H1 (cell line): ENCODE results near the gene PAX5. TPM values are rescaled to one million over a fixed set of nuclear protein-coding genes. Genes with fewer than 3 reads are reported as not detected.

Experiments
- CTCF ChIA-PET: fragments of 300-600 bp; sonication (Branson Sonifier 250); formaldehyde crosslinking; loops from one replicate; lab custom pipeline; 2021; ENCODE audit not compliant: partially characterized antibody; lab: Charles Lee
- POLR2A ChIA-PET: fragments of 300-600 bp; sonication (Branson Sonifier 250); formaldehyde crosslinking; loops from one replicate; lab custom pipeline; 2021; ENCODE audit warnings: inconsistent platforms; ENCODE audit not compliant: partially characterized antibody; lab: Charles Lee
- DNase-seq, 2 experiments: peaks; one replicate each; pipeline versions ENCODE4 v3.0.0 to v3.0.0-alpha.2; 2010 to 2022; ENCODE audit warnings: low spot score in 2 of 2, low read depth in 1 of 2, mixed read lengths in 1 of 2
- FAIRE-seq: peaks from 2 replicates; lab custom pipeline; 2011; peaks lifted over from hg19 to GRCh38; lab: Jason Lieb, UNC
- H2AFZ ChIP-seq: 2 replicates; pipeline ENCODE4 v1.8.1; 2012; ENCODE audit warnings: low read length, inconsistent platforms
- H2AK5ac ChIP-seq: 2 replicates; pipeline ENCODE4 v1.6.1; 2013; ENCODE audit warnings: low read depth, low read length
- H2BK120ac ChIP-seq: replicated peaks from 2 replicates; pipeline ENCODE3; 2013; ENCODE audit warnings: low read depth, low read length, inconsistent platforms
- H2BK12ac ChIP-seq: 2 replicates; pipeline ENCODE4 v1.6.1; 2013; ENCODE audit warnings: low read depth, low read length
- H2BK15ac ChIP-seq: 2 replicates; pipeline ENCODE4 v1.6.1; 2013; ENCODE audit warnings: low read length
- H2BK20ac ChIP-seq: 2 replicates; pipeline ENCODE4 v1.6.1; 2013; ENCODE audit warnings: low read length
- H2BK5ac ChIP-seq: 2 replicates; pipeline ENCODE4 v1.6.1; 2013; ENCODE audit warnings: low read depth, low read length
- H3K14ac ChIP-seq: 2 replicates; pipeline ENCODE4 v1.6.1; 2013; ENCODE audit warnings: inconsistent platforms; ENCODE audit not compliant: insufficient read length
- H3K18ac ChIP-seq: 2 replicates; pipeline ENCODE4 v1.6.1; 2013; ENCODE audit warnings: low read length; ENCODE audit errors: extremely low read depth
- H3K23ac ChIP-seq: 2 replicates; pipeline ENCODE4 v1.6.1; 2013; ENCODE audit warnings: inconsistent platforms; ENCODE audit not compliant: insufficient read length
- H3K23me2 ChIP-seq: 2 replicates; pipeline ENCODE4 v1.6.1; 2013; ENCODE audit warnings: low read depth, low read length
- H3K27ac ChIP-seq: 2 replicates; pipeline ENCODE4 v1.6.1; 2011; ENCODE audit warnings: low read depth, low read length, inconsistent platforms
- H3K27me3 ChIP-seq, 4 experiments: replicated peaks in 1 of 4; 1 replicate in 1 of 4; 2 replicates in 3 of 4; pipeline versions ENCODE4 v1.6.1 to v1.8.1; 2011 to 2013; ENCODE audit warnings: low read length in 3 of 4, mild to moderate bottlenecking in 3 of 4, inconsistent platforms in 2 of 4, mixed read lengths in 2 of 4, moderate library complexity in 1 of 4; ENCODE audit not compliant: control insufficient read depth in 3 of 4, insufficient read depth in 3 of 4; ENCODE audit errors: extremely low read depth in 1 of 4
- H3K36me3 ChIP-seq, 4 experiments: 2 replicates each; pipeline versions ENCODE4 v1.6.1 to v1.8.1; 2011 to 2013; ENCODE audit warnings: mild to moderate bottlenecking in 4 of 4, low read length in 3 of 4, moderate library complexity in 2 of 4, control low read depth in 1 of 4, inconsistent platforms in 1 of 4; ENCODE audit not compliant: insufficient read depth in 4 of 4, control insufficient read depth in 2 of 4
- H3K4ac ChIP-seq: replicated peaks from 2 replicates; pipeline ENCODE3; 2013; ENCODE audit warnings: low read length, low read depth, mixed read lengths, inconsistent platforms; ENCODE audit not compliant: insufficient read length
- H3K4me1 ChIP-seq, 4 experiments: replicated peaks in 1 of 4; 1 replicate in 1 of 4; 2 replicates in 3 of 4; pipeline versions ENCODE4 v1.6.1 to v1.8.1; 2011 to 2013; ENCODE audit warnings: low read length in 3 of 4, inconsistent platforms in 2 of 4, mixed read lengths in 1 of 4; ENCODE audit not compliant: insufficient read depth in 4 of 4, control insufficient read depth in 3 of 4
- H3K4me2 ChIP-seq, 2 experiments: 2 replicates each; pipeline versions ENCODE4 v1.6.1 to v1.8.1; 2011 to 2013; ENCODE audit warnings: low read depth in 2 of 2, low read length in 2 of 2, control low read depth in 1 of 2, inconsistent platforms in 1 of 2, mild to moderate bottlenecking in 1 of 2; ENCODE audit not compliant: insufficient read depth in 1 of 2
- H3K4me3 ChIP-seq, 4 experiments: fragments of 200-600, 300-600 bp in 1 of 4; sonication (generic), shearing (Covaris generic), sonication (Bioruptor Twin) in 1 of 4; 2 replicates each; pipeline versions ENCODE4 v1.5.1 to v1.8.1; 2011 to 2016; ENCODE audit warnings: low read length in 4 of 4, low read depth in 3 of 4, control low read depth in 2 of 4, inconsistent platforms in 2 of 4, mild to moderate bottlenecking in 2 of 4, mixed read lengths in 1 of 4, moderate library complexity in 1 of 4; ENCODE audit not compliant: insufficient read depth in 2 of 4; ENCODE audit errors: extremely low read depth in 1 of 4
- H3K56ac ChIP-seq: replicated peaks from 2 replicates; pipeline ENCODE3; 2013; ENCODE audit warnings: low read depth, mild to moderate bottlenecking, mixed read lengths, low read length, inconsistent platforms; ENCODE audit not compliant: insufficient read length
- H3K79me1 ChIP-seq: 2 replicates; pipeline ENCODE4 v1.6.1; 2013; ENCODE audit warnings: low read depth, low read length, control low read depth
- H3K79me2 ChIP-seq, 2 experiments: 2 replicates each; pipeline versions ENCODE4 v1.6.1 to v1.8.1; 2012 to 2013; ENCODE audit warnings: low read length in 2 of 2, mild to moderate bottlenecking in 2 of 2, inconsistent platforms in 1 of 2; ENCODE audit not compliant: insufficient read depth in 2 of 2, control insufficient read depth in 1 of 2
- H3K9ac ChIP-seq, 4 experiments: replicated peaks in 1 of 4; 1 replicate in 1 of 4; 2 replicates in 3 of 4; pipeline versions ENCODE4 v1.6.1 to v1.8.1; 2011 to 2013; ENCODE audit warnings: low read depth in 3 of 4, low read length in 3 of 4, control low read depth in 2 of 4, mild to moderate bottlenecking in 2 of 4, moderate library complexity in 2 of 4, inconsistent platforms in 1 of 4; ENCODE audit errors: extremely low read depth in 1 of 4
- H3K9me3 ChIP-seq, 2 experiments: 2 replicates each; pipeline versions ENCODE4 v1.6.1 to v1.8.1; 2012 to 2013; ENCODE audit warnings: mild to moderate bottlenecking in 2 of 2, moderate library complexity in 2 of 2, control low read depth in 1 of 2, inconsistent platforms in 1 of 2, low read depth in 1 of 2, low read length in 1 of 2, mixed read lengths in 1 of 2; ENCODE audit not compliant: insufficient read depth in 2 of 2
- H4K20me1 ChIP-seq, 2 experiments: replicated peaks in 1 of 2; 2 replicates each; pipeline versions ENCODE3 to v1.8.1; 2011 to 2013; ENCODE audit warnings: inconsistent platforms in 2 of 2, low read length in 2 of 2, mild to moderate bottlenecking in 1 of 2; ENCODE audit not compliant: insufficient read depth in 2 of 2, control insufficient read depth in 1 of 2
- H4K5ac ChIP-seq: 2 replicates; pipeline ENCODE4 v1.6.1; 2013; ENCODE audit warnings: low read length, low read depth, mixed read lengths, inconsistent platforms; ENCODE audit not compliant: insufficient read length
- H4K8ac ChIP-seq: 2 replicates; pipeline ENCODE4 v1.8.0; 2013; ENCODE audit warnings: mild to moderate bottlenecking, moderate library complexity, low read length, inconsistent platforms; ENCODE audit not compliant: insufficient read depth; ENCODE audit errors: extremely low read depth
- H4K91ac ChIP-seq: replicated peaks from 2 replicates; pipeline ENCODE3; 2013; ENCODE audit warnings: low read length, mixed read lengths, inconsistent platforms; ENCODE audit not compliant: insufficient read length
- CHD1 ChIP-seq: IDR thresholded peaks from 2 replicates; pipeline ENCODE4 v1.6.1; 2012; ENCODE audit warnings: low read depth, low read length, improper control_type of control experiment
- EGR1 ChIP-seq: IDR thresholded peaks from 2 replicates; pipeline ENCODE4 v1.6.1; 2011; ENCODE audit warnings: low read depth, low read length, borderline replicate concordance
- KDM5A ChIP-seq: fragments of 200-600 bp; IDR thresholded peaks from 2 replicates; pipeline ENCODE4 v1.7.1; 2012; ENCODE audit warnings: mild to moderate bottlenecking, low read length, inconsistent platforms, mixed read lengths
- NRF1 ChIP-seq: IDR thresholded peaks from 2 replicates; pipeline ENCODE4 v1.6.1; 2011; ENCODE audit warnings: mild to moderate bottlenecking, low read depth, low read length, improper control_type of control experiment
- SP4 ChIP-seq: IDR thresholded peaks from 2 replicates; pipeline ENCODE4 v1.6.1; 2012; ENCODE audit warnings: low read length, inconsistent platforms
- TBP ChIP-seq: IDR thresholded peaks from 2 replicates; pipeline ENCODE4 v1.6.1; 2011; ENCODE audit warnings: low read depth, low read length, improper control_type of control experiment
- TCF12 ChIP-seq: IDR thresholded peaks from 2 replicates; pipeline ENCODE4 v1.6.1; 2011; ENCODE audit warnings: low read depth, mild to moderate bottlenecking, low read length
- WGBS, 2 experiments: shearing (Covaris generic) in 1 of 2; methylation state at CpG; one replicate each; pipeline versions ENCODE4 v1.1.6 to v1.1.7; 2013 to 2015; ENCODE audit warnings: low lambda C conversion rate in 2 of 2, mixed read lengths in 2 of 2, inconsistent platforms in 1 of 2, low coverage in 1 of 2, missing lambda C conversion rate in 1 of 2; ENCODE audit not compliant: insufficient replicate concordance in 2 of 2, insufficient coverage in 1 of 2, insufficient read length in 1 of 2; ENCODE audit errors: extremely low coverage in 1 of 2, missing lambda C conversion rate in 1 of 2; 5-methylcytosine and 5-hydroxymethylcytosine counted together
- polyA plus RNA-seq, 7 experiments: library from polyadenylated mRNA; depleted of rRNA in 3 of 7; stranded (reverse) in 5 of 7; unstranded in 2 of 7; fragments of >200 nt in 5 of 7; fragments of 200-250 nt in 2 of 7; gene quantifications; 1 replicate in 5 of 7; 2 replicates in 1 of 7; 4 replicates in 1 of 7; pipeline versions ENCODE4 v1.2.1 to v1.2.3, GENCODE V29; 2011 to 2013; ENCODE audit warnings: missing spikeins in 2 of 7, mixed read lengths in 2 of 7
- total RNA-seq: library from RNA; stranded (reverse); fragmentation: NEBNext Ultra II Directional; extraction: Animal tissue kit (Norgen Biotek cat#: 25700); gene quantifications from 2 replicates; pipeline ENCODE4 v1.2.1, GENCODE V29; 2021

PAX5 gene
- total and polyA plus RNA-seq, 2 of the 8 experiments (the other 6 are each of a cell fraction or from before 2014, with no cell fraction given): 0.29 to 0.43 TPM

- ChIA-PET POLR2A (no interaction called here), CTCF (interaction anchor here (1.1 to 8.8 kb wide), 3 partner anchors 11 to 51 kb away, joined by 3 to 69 read pairs (median 11); no protein-coding TSS in a partner anchor)
- no peak overlapping the region for H2AK5ac ChIP-seq
- no peak overlapping the region for H3K18ac ChIP-seq
- 92% methylated on average over 1 of the region's 1 CpG; no CpG with 5 or more reads in 1 of the 2 experiments for WGBS, 2 experiments
- peaks cover 0 to 3% of the 10 kb centered on the region in 2 experiments for H4K20me1 ChIP-seq
- peaks cover 2 to 25% (median 12%) of the 10 kb centered on the region in 4 experiments for H3K4me1 ChIP-seq
- DNase-seq (no peak), FAIRE-seq (no peak)
- H3K56ac ChIP-seq: no peak overlapping the region
- H4K8ac ChIP-seq: no peak overlapping the region
- no peaks in the 10 kb centered on the region; a peak in 1 of 7 replicates for H3K27me3 ChIP-seq
- H3K79me2 ChIP-seq: no peaks in the 10 kb centered on the region
- H2AFZ ChIP-seq: no peak overlapping the region
- H2BK15ac ChIP-seq: no peak overlapping the region
- H2BK120ac ChIP-seq: no peak overlapping the region
- H3K23ac ChIP-seq: no peak overlapping the region
- peaks cover 3% of the 10 kb centered on the region for H3K23me2 ChIP-seq
- H3K9me3 ChIP-seq: no peaks in the 10 kb centered on the region
- no peaks in the 10 kb centered on the region for H3K36me3 ChIP-seq
- no peak overlapping the region for H3K27ac ChIP-seq
- H3K14ac ChIP-seq: no peak overlapping the region
- H2BK20ac ChIP-seq: no peak overlapping the region
- no peaks in the 10 kb centered on the region for H3K79me1 ChIP-seq
- H3K4ac ChIP-seq: no peak overlapping the region
- no peak overlapping the region for H2BK12ac ChIP-seq
- TF ChIP-seq CHD1 (no peak), TBP (no peak), TCF12 (no peak), KDM5A (no peak), NRF1 (no peak), EGR1 (no peak), SP4 (no peak)
- no peak overlapping the region for H4K91ac ChIP-seq
- no peak overlapping the region for H4K5ac ChIP-seq
- H3K4me2 ChIP-seq: no peak overlapping the region
- no peak overlapping the region for H2BK5ac ChIP-seq
- H3K9ac ChIP-seq: no peak overlapping the region
- H3K4me3 ChIP-seq: no peak overlapping the region
Measured at GRCh38 chr9:36844961-36845360, 189.1 kb downstream of the PAX5 start.
